Mucosa of descending colon (tissue), 3 donors: ENCODE results near the gene RPL4. TPM values are rescaled to one million over a fixed set of nuclear protein-coding genes. Genes with fewer than 3 reads are reported as not detected.

Source experiments
- ATAC-seq: fragments of 200-7000 bp; cut with Tn5 transposase; one replicate; pipeline ENCODE4 v1.9.1; 2020; ENCODE audit warnings: mild to moderate bottlenecking, moderate library complexity
- DNase-seq, 3 donors: peaks; one replicate each; pipeline ENCODE4 v3.0.0-alpha.2; 2020
- H3K36me3 ChIP-seq: fragments of 200-600 bp; one replicate; pipeline ENCODE4 v1.8.0; 2021; ENCODE audit warnings: low read depth, mild to moderate bottlenecking
- H3K4me1 ChIP-seq: fragments of 200-600 bp; one replicate; pipeline ENCODE4 v1.8.0; 2021; ENCODE audit warnings: low read depth, mild to moderate bottlenecking
- H3K4me3 ChIP-seq: fragments of 200-600 bp; one replicate; pipeline ENCODE4 v1.8.0; 2021; ENCODE audit warnings: mild to moderate bottlenecking
- H3K9me3 ChIP-seq: fragments of 200-600 bp; one replicate; pipeline ENCODE4 v1.8.0; 2021; ENCODE audit warnings: mild to moderate bottlenecking
- intact Hi-C, 2 donors: fragments of 100-400 bp; cut with DNase I in 1 of 2; cut with micrococcal nuclease in 1 of 2; formaldehyde crosslinking; loops; one replicate each; pipeline versions ENCODE4 v1.11.0 to v1.11.1; 2022; cut with DNase I, micrococcal nuclease
- microRNA-seq: library from miRNA; unstranded; fragments of <30 nt; microRNA quantifications from one replicate; pipeline ENCODE4, GENCODE V29; 2019
- total RNA-seq, 3 donors: library from RNA; stranded (reverse); fragmentation: NEBNext Ultra II Directional in 2 of 3; extraction: Animal tissue kit (Norgen Biotek cat#: 25700) in 2 of 3; gene quantifications; one replicate each; pipeline versions ENCODE4 v1.2.1 to v1.2.4, GENCODE V29; 2021 to 2023
- TF ChIP-seq, protein P1 (sequence below): fragments of 200-600 bp; IDR thresholded peaks from one replicate; pipeline ENCODE4 v1.8.0; 2022; ENCODE audit warnings: antibody characterized with exemption, mild to moderate bottlenecking
- donor health status: DM: no; HTN: no; CAD: no; lungs with moderate emphysema.
- donor health status: DM: no; HTN: no; CAD: no.
- donor health status: DM: no; HTN: yes; CAD: no.

The RPL4 gene
- total RNA-seq, 3 donors from 2014 or later = 1,087 to 1,829 (median 1,623) TPM

- no peaks in the 10 kb centered on the region for H3K36me3 ChIP-seq
- DNase-seq (no peak), ATAC-seq (no peak)
- H3K4me1 ChIP-seq = no peaks in the 10 kb centered on the region
- intact Hi-C loops = no loop called here
- TF ChIP-seq, protein P1, sequence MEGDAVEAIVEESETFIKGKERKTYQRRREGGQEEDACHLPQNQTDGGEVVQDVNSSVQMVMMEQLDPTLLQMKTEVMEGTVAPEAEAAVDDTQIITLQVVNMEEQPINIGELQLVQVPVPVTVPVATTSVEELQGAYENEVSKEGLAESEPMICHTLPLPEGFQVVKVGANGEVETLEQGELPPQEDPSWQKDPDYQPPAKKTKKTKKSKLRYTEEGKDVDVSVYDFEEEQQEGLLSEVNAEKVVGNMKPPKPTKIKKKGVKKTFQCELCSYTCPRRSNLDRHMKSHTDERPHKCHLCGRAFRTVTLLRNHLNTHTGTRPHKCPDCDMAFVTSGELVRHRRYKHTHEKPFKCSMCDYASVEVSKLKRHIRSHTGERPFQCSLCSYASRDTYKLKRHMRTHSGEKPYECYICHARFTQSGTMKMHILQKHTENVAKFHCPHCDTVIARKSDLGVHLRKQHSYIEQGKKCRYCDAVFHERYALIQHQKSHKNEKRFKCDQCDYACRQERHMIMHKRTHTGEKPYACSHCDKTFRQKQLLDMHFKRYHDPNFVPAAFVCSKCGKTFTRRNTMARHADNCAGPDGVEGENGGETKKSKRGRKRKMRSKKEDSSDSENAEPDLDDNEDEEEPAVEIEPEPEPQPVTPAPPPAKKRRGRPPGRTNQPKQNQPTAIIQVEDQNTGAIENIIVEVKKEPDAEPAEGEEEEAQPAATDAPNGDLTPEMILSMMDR = no peak
- no peaks in the 10 kb centered on the region for H3K9me3 ChIP-seq
- H3K4me3 ChIP-seq = no peak overlapping the region
Observed at GRCh38 chr15:66459818-66460615, 44.6 kb downstream of the RPL4 start.

DNA sequence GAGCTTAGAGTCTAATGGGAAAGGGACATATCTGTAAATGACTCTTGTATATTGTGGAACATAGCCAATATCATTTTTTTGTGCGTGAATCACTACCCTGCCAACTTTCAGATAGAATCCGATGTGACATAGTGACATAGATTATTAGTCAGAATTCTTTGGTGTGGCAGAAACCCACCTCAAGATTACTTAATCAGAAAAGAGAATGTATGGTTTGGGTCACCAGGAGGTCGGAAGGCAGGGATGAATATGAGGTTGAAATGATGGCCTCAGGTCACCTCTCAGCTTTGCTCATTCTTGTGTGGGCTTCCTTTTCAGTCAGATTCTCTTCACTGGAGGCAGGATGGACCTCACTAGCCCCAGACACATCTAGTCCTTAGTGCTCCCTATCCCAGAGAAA is 48.4 kb downstream of the RPL4 start:
- TF ChIP-seq, protein P1 = no peak
- DNase-seq (no peak), ATAC-seq (no peak)
- no peaks in the 10 kb centered on the region for H3K4me1 ChIP-seq
- H3K4me3 ChIP-seq = no peak overlapping the region
- intact Hi-C loops = no loop called here
- no peaks in the 10 kb centered on the region for H3K36me3 ChIP-seq
- H3K9me3 ChIP-seq = no peaks in the 10 kb centered on the region

GRCh38 chr15:66454143-66454542 is 50.5 kb downstream of the RPL4 start:
- Histone ChIP-seq H3K4me3 (no peak overlapping the region), H3K9me3 (no peaks in the 10 kb centered on the region), H3K4me1 (no peaks in the 10 kb centered on the region), H3K36me3 (no peaks in the 10 kb centered on the region)
- DNase-seq = no peak
- intact Hi-C loops = no loop called here
- ATAC-seq = no peak
- TF ChIP-seq, protein P1 = no peak

GRCh38 chr15:66452971-66453580 is 51.6 kb downstream of the RPL4 start:
- DNase-seq (no peak), ATAC-seq (no peak)
- intact Hi-C loops = no loop called here
- H3K36me3 ChIP-seq = no peaks in the 10 kb centered on the region
- no peaks in the 10 kb centered on the region for H3K4me1 ChIP-seq
- H3K9me3 ChIP-seq = no peaks in the 10 kb centered on the region
- TF ChIP-seq, protein P1 = no peak
- no peak overlapping the region for H3K4me3 ChIP-seq

- Histone ChIP-seq H3K4me3 (no peak overlapping the region), H3K4me1 (no peaks in the 10 kb centered on the region), H3K9me3 (no peaks in the 10 kb centered on the region), H3K36me3 (no peaks in the 10 kb centered on the region)
- intact Hi-C loops = no loop called here
- TF ChIP-seq, protein P1 = no peak
- no peak for DNase-seq
- ATAC-seq = no peak
Observed at GRCh38 chr15:66452420-66452819, 52.2 kb downstream of the RPL4 start.

Small RNA genes within 50 kb of the gene (microRNA-seq; reads per million reads assigned to microRNA genes)
- not detected for gene MIR4512

Other genes with a start within 250 kb of the RPL4 start
- 10 to 100 TPM; 15.5 to 31.9 (median 23.9) TPM for gene DIS3L, start 211.3 kb downstream of the RPL4 start, total RNA-seq
- 1 to 10 TPM; 5.8 to 7.0 (median 5.9) TPM for gene TIPIN, start 148.2 kb downstream of the RPL4 start, total RNA-seq
- 10 to 100 TPM; 34.4 to 45.3 (median 44.0) TPM for gene MAP2K1, start 117.9 kb downstream of the RPL4 start, total RNA-seq
- gene SNAPC5, start 7.1 kb downstream of the RPL4 start, total RNA-seq = 10 to 100 TPM; 17.5 to 31.8 (median 21.1) TPM
- gene ZWILCH, start 471 bp upstream of the RPL4 start, total RNA-seq = 10 to 100 TPM in 1 of 3 donors, 1 to 10 TPM in 2; 4.8 to 11.7 (median 5.8) TPM
- gene LCTL, start 61.1 kb upstream of the RPL4 start, total RNA-seq = not detected
- 10 to 100 TPM; 11.5 to 18.5 (median 12.8) TPM for gene SMAD6, start 197.4 kb upstream of the RPL4 start, total RNA-seq